Heart left ventricle (tissue), 13 donors: ENCODE data around the gene CMIP.

Source experiments
- POLR2A ChIP-seq, 2 donors: fragments of 450-650 bp; IDR thresholded peaks; one replicate each; pipeline ENCODE4 v1.6.1; 2017; ENCODE audit warnings: antibody characterized with exemption in 2 of 2, mild to moderate bottlenecking in 2 of 2, moderate library complexity in 2 of 2
- TF ChIP-seq, protein P1 (sequence below), 12 donors: fragments of 200-600 bp; sonication (generic) in 4 of 12; IDR thresholded peaks; one replicate each; pipeline versions ENCODE4 v1.5.0 to v1.8.0; 2018 to 2022; ENCODE audit warnings: antibody characterized with exemption in 12 of 12, mild to moderate bottlenecking in 5 of 12
- donor health status: ischemic (EF 13 %, LVEDD 7.1; RV severe dilation, severe dysfunction).
- donor health status: DM: no; HTN: yes; CAD: no.
- donor health status: DM: no; HTN: no; CAD: no.
- donor health status: ischemic (EF 25% LVEDD 6.9; RV normal size, moderate dysfunction).
- donor health status: ischemic (EF 25% LVEDD 5.7; RV mildly dilated, moderate dysfunction).
- donor health status: ischemic (EF 35%, LVEDD 5.7; RV mildly dilated, moderate dysfunction).
- donor health status: nonischemic (EF 11% LVEDD 7.7; RV severe dilation, severe dysfunction).
- donor health status: DM: yes; HTN: yes; CAD: no.
- donor health status: PGD.
- donor health status: ischemic (EF 29% LVEDD 5.4; RV normal size, mild dysfunction).
- donor health status: nonischemic (EF 23%, LVEDD 6.1; RV moderate dilation, normal function).

GRCh38 chr16:81639931-81640680 is 195.5 kb downstream of the CMIP start:
- TF ChIP-seq, protein P1, sequence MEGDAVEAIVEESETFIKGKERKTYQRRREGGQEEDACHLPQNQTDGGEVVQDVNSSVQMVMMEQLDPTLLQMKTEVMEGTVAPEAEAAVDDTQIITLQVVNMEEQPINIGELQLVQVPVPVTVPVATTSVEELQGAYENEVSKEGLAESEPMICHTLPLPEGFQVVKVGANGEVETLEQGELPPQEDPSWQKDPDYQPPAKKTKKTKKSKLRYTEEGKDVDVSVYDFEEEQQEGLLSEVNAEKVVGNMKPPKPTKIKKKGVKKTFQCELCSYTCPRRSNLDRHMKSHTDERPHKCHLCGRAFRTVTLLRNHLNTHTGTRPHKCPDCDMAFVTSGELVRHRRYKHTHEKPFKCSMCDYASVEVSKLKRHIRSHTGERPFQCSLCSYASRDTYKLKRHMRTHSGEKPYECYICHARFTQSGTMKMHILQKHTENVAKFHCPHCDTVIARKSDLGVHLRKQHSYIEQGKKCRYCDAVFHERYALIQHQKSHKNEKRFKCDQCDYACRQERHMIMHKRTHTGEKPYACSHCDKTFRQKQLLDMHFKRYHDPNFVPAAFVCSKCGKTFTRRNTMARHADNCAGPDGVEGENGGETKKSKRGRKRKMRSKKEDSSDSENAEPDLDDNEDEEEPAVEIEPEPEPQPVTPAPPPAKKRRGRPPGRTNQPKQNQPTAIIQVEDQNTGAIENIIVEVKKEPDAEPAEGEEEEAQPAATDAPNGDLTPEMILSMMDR (IDR thresholded peaks at IDR 0.05): no peak
- TF ChIP-seq POLR2A (IDR thresholded peaks at IDR 0.05): no peak
